ENCODE measurements around the gene WLS. TPM values are rescaled to one million over a fixed set of nuclear protein-coding genes. Genes with fewer than 3 reads are reported as not detected.

WLS gene
- total RNA-seq, 2 donors from 2014 or later: 126 to 150 TPM

DNA sequence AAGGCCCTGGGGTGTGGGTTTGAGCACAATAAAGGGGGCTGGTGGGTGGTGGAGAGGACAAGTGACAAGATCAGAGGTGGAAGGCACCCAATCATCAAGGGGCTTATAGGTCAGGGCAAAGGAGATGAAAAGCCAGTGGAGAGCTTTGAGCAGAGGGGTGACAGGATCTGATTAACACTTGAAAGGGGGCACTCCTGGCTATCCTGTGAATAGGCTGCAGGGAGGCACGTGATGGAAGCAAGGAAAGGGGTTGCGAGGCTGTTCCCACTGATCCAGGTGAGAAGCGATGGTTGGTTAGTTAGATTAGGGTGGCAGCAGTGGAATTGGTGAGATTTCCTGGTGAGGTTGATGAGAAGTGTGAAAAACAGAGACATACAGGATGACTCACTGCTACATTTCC lies 80.6 kb downstream of the WLS start:
- intact Hi-C loops (cut with DNase I, micrococcal nuclease): no loop called here
- no peak for ATAC-seq
- no peak for DNase-seq

DNA sequence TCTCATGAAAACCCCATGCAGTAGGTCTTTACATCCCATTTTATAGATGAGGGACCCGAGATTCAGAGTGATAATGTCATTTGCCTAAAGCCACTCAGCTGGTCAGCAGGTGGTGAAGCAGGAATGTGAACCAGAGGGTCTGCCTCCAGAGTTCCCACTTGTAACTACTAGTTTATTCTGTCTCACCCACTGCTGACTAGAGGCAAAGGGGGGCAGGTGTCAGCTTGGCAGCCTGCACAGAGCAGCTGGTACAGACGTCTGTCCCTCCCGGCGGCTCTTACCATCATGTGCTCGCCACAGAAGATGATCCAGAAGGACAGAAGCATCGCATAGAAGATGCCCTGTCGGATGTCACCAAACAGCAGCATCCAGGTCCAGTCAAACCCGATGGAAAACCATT lies 82.4 kb downstream of the WLS start:
- intact Hi-C loops (cut with DNase I, micrococcal nuclease): no loop called here

DNA sequence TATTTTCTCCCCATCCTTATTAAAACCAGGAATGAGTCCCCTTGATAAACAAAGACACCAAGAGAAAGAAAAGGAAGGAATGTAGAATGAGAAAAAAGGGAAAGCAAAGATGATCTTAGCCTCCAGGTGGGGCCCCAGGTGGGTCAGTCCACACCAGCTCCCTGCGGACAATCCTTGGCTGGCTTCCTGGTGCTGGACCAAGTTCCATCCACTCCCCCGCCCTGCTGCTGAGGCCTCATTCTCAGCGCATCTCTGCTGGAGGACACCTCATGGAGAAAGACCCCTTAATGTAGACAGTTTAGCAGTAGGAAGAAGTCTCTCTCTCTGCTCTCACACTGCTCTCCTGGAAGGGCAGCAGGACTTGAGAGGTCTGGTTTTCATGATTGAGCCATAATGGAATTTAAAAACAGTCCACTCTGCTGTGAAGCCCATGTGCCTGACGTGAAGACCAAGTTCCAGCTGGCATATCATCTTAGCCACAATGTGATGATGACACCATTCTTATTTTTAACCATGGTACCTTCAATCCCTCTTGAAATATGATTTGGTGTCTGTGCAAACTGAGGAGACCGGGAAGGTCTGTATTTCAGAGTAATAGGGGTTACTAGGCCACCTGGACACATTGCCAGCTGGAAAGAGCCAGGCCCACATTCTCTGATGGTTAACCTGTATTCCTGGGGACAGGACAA lies 83.1 kb downstream of the WLS start:
- intact Hi-C loops (cut with DNase I, micrococcal nuclease): no loop called here
- DNase-seq: no peak
- no peak for ATAC-seq

More for the DNA sequence above, 82.4 kb downstream of the WLS start:
- no peak for DNase-seq
- ATAC-seq: no peak

DNA sequence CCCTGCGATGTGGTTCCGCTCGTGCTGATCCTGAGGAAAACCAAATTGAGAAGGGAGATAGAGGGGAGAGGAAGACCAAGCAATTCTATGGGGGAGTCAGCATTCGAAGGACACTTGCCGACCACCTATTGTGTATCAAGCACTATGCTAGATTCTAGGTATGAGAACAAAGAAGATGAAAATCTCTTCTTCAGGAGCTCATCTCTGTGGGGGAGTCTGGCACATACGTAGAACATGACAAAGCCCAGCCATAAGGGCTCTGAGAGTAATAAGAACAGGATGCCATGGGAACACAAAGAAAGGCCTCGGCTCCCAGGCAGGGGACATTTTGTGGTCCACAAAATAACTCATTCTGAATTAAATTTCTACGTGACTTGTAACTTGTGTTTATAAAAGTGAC lies 83.7 kb downstream of the WLS start:
- ATAC-seq: no peak

DNA sequence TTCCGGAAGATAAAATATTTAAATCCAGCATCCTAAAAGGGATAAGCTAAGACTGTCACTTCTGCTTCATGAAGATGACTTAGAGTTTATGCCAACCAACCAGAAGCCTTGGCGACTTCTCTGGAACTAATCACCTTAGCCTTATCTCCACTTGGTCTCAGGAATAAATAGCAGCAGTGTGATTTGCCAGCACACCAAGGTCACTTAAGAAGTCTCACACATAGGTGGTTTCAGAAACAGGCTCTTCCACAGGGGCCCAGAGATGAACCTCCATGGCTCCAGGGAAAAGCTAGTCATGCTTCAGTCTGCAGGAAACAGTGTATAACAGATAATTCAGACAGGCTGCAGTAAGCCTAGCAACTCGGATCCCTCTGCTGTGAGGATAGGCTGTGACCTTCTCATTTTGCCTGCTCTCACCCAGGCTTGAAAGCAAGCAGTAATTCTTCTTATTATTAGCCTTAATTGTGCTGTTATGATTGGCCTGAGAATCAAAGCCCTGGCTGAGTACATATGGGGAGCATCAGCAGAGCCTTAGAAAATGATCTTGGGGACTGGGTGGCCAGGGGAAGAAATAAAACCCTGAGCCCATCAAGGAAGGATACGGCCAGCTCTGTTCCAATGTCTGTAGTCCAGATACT lies 84.7 kb downstream of the WLS start:
- ATAC-seq: no peak
- no peak for DNase-seq
- intact Hi-C loops (cut with DNase I, micrococcal nuclease): no loop called here

More for the DNA sequence above, 83.7 kb downstream of the WLS start:
- intact Hi-C loops (cut with DNase I, micrococcal nuclease): no loop called here
- no peak for DNase-seq

DNA sequence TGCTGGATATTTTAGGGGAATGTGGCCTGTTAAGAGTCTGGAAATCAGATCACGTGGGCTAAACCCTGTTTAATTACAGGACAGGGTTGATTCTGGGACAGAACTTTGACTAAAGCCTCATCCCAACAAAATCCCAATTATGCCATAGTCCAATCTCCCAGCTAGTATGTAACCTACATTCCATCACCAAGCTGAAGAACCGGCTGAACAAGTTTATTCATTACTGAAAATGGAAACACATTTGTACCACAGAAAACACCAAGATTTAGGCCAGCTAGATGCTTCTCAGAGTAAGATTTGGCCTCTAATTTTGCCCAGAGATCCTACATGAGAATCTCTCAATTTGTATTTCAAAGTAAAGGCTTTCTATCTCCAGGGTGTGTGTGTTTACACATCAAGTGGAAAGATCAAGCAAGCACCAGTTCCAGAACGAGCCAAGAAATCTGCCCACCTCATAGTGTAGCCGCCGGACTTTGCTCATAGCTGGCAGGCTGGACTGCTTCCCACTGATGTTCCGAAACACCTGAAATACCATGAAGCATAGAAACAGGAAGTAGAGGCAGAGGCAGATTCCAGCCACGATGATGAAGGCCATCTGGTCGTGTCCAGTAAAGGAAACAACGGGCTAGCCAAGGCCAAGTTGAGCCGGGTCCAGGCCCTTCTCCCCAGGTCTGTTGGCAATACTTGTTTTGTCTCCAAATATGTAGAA lies 86.8 kb downstream of the WLS start:
- DNase-seq: peak; percentile 63 to 69

DNA sequence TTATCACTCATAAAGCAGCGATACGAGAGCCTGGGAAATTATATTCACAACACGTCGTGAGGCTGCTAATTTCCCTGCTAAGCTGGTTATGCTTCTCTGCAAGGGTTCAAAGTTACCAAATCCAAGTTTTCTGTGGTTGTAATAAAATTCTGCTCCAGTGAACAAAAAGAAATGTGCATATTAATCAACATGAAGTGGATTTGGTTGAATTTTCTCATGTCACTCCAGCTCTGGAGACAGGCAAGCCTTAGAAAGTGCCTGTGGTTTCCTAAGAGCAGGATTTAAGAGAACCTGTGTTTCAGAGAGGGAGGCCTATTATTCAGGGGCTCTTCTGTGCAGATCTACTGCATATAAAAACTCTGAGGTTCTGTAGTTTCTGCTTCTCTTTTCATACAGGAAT lies 87.5 kb downstream of the WLS start:
- DNase-seq: no peak
- intact Hi-C loops (cut with DNase I, micrococcal nuclease): no loop called here
- no peak for ATAC-seq

More for the DNA sequence above, 86.8 kb downstream of the WLS start:
- intact Hi-C loops (cut with DNase I, micrococcal nuclease): no loop called here
- peak; percentile 94 for ATAC-seq

DNA sequence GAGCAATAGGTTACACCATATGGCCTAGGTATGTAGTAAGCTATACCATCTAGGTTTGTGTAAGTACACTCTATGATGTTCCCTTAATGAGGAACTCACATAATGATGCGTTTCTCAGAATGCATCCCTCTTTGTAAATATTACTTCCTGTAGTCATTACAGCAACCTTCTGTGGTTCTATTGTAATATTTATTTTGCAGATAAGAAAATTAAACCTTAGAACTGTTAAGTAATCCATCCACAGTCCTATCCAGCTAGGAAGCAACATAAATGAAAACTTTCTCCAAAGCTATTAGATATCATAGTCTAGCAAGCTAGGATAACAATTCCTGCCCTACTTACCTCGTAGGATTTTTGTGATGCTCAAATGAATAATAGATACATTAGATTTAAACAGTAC lies 88.7 kb downstream of the WLS start:
- DNase-seq (no peak), ATAC-seq (peak; percentile 45)
- intact Hi-C loops (cut with DNase I, micrococcal nuclease): no loop called here

DNA sequence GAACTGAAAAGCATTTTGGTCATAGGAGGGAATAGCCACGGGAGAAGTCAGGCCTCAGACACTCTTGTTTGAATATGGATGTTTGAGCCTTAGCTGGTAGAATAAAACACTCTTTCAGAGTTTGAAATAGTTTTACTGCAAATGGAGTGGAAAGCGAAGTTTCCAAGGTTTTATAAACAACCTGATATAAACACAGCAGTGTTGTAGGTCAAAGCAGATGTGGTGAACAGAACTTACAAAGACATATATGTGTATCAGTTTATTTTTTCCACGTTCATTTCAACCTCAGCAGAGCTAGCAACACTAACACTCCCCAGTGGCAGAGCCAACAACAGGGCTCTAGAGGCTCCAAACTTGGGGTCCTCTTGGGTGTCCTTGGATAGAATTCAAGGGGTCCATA lies 89.9 kb downstream of the WLS start:
- no peak for ATAC-seq
- no peak for DNase-seq
- intact Hi-C loops (cut with DNase I, micrococcal nuclease): no loop called here

DNA sequence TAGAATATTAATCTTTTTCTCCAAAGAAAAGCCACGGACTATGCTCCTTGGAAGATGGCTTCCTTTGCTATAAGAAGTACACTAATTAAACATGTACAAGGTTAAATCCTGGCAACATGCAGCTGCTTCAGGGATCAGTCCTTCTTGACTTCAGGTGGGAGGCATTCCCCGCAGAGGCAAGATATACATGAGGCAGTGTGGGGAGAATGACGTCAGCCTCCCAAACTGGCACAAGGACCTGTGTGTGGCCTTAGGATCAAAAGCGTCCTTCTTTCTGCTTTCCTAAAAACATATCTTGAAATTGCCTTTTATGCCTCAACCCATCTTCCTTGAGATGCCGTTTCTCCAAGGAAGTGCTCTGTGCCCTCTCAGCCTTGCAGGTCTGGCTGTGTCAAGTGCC lies 90.3 kb downstream of the WLS start:
- no peak for DNase-seq

DNA sequence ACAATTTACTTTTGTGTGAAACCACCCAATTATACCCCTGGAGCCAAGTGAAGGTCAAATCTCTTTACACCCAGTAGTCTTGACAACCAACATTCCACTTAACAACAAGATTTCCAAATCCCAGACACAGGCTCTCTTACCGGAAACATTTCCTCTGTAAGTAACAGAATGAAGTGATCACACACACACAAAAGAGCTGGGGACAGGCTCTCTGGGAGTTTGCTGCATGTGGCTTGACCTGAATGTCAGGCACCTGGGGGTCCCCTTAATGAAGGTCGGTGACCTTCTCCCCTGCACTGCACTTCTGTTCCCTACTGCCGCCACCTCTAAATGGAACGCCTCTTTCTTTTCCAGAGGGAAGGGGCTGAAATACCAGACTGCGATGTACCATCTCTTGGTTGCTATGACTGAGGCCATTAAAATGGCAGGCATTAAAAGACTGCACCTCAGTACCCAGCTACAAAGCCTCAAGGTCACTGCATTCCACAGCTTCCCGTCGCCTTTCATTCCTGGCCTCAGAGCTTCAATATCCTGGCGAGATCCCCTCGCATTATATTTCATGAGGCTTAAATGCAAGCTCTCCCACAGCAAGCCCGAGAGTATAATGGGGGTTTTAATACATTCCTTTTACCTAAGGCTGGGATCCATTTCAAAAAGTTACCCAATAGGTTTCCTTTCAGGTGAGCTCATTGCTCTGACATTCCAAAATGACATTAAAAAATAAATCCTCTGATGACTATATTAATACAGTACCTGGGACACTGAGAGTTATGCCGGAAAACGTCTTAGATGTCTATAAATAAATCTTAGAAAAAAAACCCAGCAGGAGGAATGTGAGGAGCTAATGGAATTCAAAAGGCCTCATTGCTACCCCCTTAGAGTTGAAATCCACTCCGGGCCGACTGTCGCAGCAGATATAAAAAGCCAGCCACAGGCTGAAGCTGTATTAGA lies 91.0 kb downstream of the WLS start:
- DNase-seq: no peak
- intact Hi-C loops (cut with DNase I, micrococcal nuclease): no loop called here

More for the DNA sequence above, 90.3 kb downstream of the WLS start:
- intact Hi-C loops (cut with DNase I, micrococcal nuclease): no loop called here
- ATAC-seq: no peak

DNA sequence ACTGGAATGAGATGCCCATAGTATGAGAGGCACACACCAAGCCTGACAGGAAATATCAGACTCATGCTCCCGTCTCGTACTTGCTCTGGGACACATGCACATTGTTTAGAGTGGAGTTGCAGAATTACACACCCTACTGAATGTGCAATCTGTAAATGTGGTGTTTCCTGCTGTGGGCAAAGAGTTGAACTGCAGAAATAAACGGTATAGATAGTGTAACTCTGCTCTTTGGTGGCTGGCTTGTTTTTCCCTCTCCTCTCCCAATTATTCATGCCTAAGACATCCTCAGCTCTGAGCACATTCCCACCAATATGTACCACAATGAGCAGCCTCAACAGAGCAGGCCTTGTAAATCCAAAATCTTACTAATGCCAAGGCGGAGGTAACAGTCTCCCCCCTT lies 91.8 kb downstream of the WLS start:
- ATAC-seq: no peak
- intact Hi-C loops (cut with DNase I, micrococcal nuclease): no loop called here
- DNase-seq: no peak

More for the DNA sequence above, 91.0 kb downstream of the WLS start:
- no peak for ATAC-seq

DNA sequence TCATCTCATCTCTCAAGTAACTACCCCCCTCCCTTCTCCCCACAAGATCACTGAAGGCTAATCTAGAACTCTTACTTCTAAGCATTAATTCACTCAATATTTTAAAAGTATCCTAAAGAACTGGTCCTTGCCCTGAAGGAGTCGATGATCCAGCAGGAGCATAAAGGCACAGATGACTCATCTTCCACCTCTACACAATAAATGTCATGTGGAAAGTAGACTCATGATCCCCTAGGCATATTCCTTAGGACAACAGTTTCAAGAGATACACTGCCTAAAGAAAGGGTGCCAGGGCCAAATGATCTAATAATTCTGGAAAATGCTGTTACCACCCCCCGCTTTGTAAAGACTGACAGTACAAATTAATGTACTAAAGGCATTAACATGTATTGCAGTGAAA lies 96.1 kb downstream of the WLS start:
- intact Hi-C loops (cut with DNase I, micrococcal nuclease): no loop called here
- DNase-seq: no peak

DNA sequence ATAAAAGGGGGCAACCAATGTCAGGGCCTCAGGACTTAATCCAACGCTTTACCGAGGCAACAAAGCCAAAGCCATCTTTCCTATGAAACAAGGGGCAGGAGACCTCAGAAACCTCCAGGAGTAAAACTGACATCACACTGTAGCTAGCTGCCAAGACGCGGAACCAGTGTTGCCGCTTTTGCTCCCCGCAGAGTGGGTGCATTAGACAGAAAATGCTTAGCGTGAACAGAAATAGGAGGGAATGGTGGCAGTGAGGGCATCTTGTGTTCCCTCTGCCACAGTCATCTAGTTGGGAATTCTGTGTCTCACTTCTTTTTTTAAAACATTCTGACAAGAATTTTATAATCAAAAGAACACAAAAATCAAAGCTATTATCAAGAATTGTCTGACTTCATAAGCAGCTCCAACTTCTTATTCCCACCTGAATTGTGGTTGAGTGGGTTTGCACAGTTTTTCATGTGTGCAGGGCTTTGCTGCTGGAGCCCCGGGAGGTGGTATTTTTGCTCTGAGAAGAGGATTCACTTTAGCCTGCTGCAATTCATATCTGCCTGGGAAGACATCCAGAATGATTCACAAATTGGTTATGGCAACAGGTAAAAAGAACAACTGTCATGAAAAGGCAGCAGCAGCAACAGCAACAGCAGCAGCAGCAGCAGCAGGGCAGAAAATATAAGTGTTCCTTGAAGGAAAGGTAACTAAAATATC lies 99.7 kb downstream of the WLS start:
- ATAC-seq (no peak), DNase-seq (no peak)
- intact Hi-C loops (cut with DNase I, micrococcal nuclease): no loop called here

More for the DNA sequence above, 96.1 kb downstream of the WLS start:
- no peak for ATAC-seq

DNA sequence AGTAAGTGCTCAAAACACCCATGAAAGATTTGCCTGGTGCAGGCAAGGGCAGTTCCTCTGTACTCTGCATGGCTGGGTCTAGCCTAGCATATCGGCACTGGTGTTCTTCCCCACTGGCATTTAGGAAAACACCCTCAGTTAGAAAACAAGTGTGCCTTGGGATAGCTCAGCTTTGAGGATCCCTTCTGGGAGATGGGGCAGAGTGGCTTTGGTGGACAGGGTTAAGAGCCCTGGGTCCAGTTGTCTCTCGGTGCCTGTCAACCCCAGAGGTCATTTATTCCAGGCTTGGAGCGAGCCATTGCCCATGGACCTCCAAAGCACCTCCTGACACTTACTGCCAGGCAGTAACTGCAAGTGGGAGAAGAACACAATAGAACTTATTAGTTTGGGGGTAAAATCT lies 101.1 kb downstream of the WLS start:
- intact Hi-C loops (cut with DNase I, micrococcal nuclease): no loop called here
- no peak for ATAC-seq

DNA sequence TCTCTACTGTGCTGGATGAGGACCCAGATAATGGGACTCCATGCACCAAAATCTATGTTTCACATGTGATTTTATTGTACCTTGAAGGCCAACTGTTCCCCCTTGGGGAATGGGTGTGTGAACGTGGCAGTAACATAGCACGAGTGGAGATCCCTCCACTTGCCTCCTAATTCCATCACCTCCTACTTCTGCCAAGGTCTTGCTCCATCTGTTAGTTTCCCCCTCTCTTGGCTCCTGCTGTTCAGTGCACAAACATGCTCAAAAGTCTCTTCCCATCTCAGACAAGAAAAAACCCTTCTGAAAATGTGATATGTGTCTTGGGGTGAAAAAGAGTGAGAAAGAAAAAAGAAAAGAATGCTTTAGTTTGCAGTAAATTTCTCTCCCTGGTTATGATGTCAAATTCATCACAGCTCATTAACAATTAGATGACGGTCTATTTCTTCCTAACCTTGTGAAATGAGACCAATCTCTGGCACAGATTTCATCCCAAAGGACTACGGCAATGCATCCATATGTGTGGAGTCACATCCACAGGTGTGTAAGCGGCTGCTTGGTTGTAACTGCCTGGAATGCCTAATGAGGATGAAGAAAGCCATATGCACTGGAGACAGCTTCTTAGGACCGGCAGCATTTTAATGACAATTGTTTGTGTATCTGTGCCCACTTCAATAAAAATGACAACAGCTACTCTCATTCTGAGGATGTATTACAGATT lies 102.6 kb downstream of the WLS start:
- ATAC-seq: no peak
- intact Hi-C loops (cut with DNase I, micrococcal nuclease): no loop called here
- no peak for DNase-seq

More for the DNA sequence above, 101.1 kb downstream of the WLS start:
- DNase-seq: no peak

DNA sequence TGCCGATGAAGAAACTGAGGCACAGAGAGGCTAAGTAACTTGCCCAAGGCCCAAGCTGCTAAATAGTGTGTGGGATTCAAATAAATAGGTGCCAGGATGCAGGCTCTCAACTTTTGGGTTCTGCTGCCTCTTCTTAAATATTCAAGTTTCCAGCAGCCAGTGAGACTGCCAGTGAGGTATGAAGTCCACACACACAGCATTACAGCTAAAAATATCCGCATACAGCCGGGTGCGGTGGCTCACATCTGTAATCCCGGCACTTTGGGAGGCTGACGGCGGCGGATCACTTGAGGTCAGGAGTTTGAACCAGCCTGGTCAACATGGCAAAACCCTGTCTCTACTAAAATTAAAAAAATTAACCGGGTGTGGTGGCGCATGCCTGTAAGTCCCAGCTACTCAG lies 103.5 kb downstream of the WLS start:
- DNase-seq (no peak), ATAC-seq (no peak)
- intact Hi-C loops (cut with DNase I, micrococcal nuclease): no loop called here

DNA sequence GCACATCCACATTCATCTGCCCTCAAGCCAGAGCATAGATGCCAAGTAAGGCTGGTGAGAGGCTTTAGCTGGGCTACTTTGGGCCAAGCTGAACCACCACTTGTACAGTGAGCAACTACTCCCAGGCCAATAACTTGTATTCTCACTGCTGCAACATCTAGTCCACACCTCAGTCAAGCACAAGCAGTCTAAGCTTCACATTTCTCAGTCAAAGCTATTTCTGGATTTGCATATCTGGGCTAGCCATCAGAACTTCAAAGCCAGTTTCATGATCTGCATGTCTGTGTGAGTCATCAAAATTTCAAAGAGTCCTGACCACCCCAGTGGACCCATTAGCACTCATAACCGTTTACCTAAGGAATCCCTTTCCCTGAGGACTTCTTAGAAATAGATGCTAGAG lies 104.2 kb downstream of the WLS start:
- DNase-seq (no peak), ATAC-seq (no peak)
- intact Hi-C loops (cut with DNase I, micrococcal nuclease): no loop called here

Data from left colon (tissue), 2 donors.